Measurements from ENCODE around the gene CSNK1E.

DNA sequence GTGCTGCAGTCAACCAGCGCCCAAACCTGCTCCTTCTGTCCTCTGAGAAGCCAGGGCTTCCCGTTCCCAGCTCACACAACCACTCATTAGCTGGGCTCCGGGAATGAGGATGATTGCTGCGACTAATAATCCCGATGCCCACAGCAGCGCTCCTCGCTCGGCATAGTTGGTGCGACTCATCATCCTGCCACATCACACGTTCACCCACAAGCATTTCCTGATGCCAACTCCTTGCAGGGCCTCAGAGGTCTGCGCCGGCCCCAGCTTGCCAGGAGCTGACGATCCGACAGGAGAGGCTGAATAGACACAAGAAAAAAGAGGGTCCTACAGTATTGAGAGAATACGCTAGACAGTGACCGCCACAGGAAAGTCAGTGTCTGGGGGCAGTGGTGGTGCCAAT lies 10.6 kb upstream of the CSNK1E start:
- TF ChIP-seq, protein P1, sequence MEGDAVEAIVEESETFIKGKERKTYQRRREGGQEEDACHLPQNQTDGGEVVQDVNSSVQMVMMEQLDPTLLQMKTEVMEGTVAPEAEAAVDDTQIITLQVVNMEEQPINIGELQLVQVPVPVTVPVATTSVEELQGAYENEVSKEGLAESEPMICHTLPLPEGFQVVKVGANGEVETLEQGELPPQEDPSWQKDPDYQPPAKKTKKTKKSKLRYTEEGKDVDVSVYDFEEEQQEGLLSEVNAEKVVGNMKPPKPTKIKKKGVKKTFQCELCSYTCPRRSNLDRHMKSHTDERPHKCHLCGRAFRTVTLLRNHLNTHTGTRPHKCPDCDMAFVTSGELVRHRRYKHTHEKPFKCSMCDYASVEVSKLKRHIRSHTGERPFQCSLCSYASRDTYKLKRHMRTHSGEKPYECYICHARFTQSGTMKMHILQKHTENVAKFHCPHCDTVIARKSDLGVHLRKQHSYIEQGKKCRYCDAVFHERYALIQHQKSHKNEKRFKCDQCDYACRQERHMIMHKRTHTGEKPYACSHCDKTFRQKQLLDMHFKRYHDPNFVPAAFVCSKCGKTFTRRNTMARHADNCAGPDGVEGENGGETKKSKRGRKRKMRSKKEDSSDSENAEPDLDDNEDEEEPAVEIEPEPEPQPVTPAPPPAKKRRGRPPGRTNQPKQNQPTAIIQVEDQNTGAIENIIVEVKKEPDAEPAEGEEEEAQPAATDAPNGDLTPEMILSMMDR (optimal IDR thresholded peaks at IDR 0.05 in 1 of 3, IDR thresholded peaks at IDR 0.05 in 1 of 3, conservative IDR thresholded peaks at IDR 0.05 in 1 of 3; ENCODE audit: extremely low read depth in 1 of 3, insufficient read depth in 2 of 3, low read length in 3 of 3) = no peak
- TF ChIP-seq EZH2 (IDR thresholded peaks at IDR 0.05; ENCODE audit: low read length) = no peak
